ENCODE measurements around the gene PKN1.
A peak's percentile ranks its signal among the peaks of the same experiment; 100 is the strongest.
"Not testable (repeated sequence)": the region's sequence is repeated elsewhere in the genome, so short reads cannot be mapped to it uniquely, and the experiment has no call there.

PKN1 gene

GRCh38 chr19:14430712-14431111, 2.4 kb upstream of the PKN1 start:
- DNase-seq (ENCODE audit: low read depth in 2 of 2), result no peak

DNA sequence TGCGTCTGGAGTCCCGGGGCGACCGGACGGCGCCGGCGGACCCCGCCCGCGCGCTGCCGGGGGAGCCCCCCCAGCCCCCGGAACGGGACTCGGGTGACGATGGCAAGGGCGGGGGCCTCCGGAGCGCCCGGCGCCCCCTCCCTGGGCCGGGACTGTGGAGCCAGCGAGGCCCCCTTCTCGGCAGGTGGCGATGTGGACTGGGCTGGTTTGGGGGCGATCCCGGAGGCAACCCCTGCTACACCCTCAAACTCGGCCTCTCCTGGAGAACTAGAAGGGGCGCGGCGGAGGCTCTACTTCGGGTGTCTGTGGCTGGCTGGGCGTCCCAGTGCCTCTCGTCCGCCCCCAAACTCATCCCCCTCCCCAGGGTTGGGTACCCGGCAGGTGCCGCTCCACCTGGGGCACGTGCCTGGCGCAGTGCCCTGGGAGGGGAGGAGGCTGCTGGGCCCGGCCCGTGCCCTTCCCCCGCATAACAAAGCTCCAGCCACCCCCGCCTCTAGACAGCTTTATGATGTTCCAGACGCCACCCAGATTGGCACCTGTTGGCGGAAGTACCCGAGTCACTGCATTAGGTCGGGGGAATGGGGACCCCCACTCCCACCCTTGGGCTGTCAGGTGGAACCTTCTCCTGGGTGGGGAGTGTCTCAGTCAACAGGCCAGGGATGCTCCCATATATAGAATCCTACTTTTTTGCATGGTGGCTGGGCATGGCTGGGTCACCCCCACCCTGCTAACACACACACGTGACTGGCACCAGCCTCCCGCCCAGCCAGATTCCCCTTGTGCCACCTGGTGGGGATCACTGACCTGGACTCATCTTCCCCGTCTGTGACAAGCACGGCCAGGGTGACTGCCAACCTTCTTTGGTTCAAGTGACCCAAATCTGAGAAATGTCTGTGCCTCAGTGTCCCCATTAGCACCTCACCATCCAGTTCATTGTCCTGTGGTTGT, 722 bp downstream of the PKN1 start:
- no peak for DNase-seq (ENCODE audit: low read depth in 2 of 2)

DNA sequence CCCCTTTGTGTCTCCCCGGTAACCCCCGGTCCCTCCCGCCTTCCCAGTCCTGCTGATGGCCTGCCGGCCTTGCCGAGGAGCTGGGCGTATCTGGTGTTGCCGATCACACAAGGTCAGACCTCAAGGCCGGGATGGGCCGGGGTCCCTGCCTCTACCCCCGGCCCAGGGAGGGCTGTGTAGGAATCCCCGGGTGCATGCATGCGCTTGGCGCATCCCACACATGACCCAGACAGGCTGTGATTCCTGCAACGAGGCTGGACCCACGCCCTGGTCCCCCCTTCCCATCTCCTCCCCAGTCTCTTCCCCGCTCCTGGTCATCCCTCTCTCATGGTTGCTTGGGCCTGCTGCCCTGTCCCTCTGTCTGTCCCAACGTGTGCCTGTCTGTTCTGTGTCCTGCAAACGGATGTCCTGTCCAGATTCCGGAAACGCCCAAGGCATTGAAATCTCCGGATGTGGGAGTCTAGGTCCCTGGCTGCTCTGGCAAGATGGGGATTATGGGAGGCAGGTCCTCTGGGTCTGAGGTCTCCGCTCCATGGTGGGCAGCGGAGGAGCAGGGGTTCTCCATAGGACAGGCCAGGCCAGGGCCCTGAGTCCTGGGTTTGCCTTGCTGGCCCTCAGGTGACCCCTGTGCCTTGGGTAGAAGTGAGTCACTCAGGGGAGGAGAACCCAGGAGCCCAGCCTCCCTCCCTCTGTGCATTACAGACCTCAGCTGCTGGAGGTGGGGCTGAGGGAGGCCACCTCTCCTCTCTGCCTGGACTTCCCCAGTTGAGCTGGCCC, 1.6 kb downstream of the PKN1 start:
- no peak for DNase-seq (ENCODE audit: low read depth in 2 of 2)

GRCh38 chr19:14435320-14436050, 2.4 kb downstream of the PKN1 start:
- no peak for DNase-seq (ENCODE audit: low read depth in 2 of 2)

DNA sequence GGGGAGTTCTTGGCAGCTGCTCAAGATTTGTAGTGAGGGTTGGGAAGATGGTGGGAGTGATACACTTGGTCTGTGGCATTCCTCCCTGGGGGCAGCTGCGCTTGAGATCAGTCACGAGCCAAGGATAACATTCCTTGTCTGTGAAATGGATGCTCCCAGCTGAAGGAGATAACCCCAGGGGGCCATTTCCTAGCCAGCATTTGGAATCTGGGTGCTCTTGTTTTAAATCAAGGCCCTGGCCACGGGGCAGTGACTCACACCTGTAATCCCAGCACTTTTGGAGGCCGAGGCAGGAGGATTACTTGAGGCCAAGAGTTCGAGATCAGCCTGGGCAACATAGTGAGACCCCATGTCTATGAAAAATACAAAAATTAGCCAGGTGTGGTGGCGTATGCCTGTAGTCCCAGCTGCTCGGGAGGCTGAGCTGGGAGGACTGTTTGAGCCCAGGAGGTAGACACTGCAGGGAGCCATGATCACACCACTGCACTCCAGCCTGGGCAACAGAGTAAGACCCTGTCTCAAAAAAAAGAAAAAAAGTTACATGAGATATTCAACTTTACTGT, 4.6 kb downstream of the PKN1 start:
- DNase-seq (ENCODE audit: low read depth in 2 of 2), result no peak

DNA sequence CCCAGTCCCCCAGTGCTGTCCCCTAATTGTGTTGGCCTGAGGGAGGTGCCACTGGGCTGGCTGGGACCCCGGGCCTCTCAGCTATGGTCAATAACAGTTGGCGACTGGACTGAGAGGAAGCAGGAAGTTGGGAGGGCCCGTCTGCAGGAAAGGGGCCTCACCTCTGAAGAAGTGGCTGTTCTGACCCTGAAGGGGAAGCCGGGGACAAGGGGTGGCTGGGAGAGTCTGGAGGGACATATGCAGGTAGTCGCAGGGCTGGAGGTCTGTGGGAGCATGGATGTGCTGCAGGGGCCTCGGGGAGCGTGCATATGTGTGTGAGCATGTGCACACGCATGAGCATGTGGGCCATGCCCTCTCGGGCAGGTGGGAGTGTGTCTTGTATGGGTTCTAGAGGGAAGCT, 5.9 kb downstream of the PKN1 start:
- no peak for DNase-seq (ENCODE audit: low read depth in 2 of 2)

DNA sequence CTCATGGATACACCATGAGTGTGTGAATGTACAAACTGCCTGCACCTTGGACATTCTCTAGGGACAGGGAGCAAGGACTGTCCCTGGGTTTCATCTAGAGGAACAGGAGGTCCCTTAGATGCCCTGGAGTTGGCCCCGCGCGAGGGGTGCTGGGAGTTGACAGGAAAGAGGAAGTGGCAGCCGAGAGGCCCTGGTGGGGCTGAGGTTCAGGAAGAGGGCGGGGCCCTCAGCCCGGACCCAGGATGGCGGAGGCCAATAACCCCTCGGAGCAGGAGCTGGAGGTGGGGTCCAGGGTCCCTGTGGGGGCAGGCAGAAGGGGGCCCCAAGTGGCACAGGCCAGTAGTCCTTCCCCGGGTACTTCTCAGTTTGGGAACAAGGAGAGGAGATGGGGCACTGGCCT, 6.9 kb downstream of the PKN1 start:
- DNase-seq (ENCODE audit: low read depth in 2 of 2), result peak; percentile 72 to 78

DNA sequence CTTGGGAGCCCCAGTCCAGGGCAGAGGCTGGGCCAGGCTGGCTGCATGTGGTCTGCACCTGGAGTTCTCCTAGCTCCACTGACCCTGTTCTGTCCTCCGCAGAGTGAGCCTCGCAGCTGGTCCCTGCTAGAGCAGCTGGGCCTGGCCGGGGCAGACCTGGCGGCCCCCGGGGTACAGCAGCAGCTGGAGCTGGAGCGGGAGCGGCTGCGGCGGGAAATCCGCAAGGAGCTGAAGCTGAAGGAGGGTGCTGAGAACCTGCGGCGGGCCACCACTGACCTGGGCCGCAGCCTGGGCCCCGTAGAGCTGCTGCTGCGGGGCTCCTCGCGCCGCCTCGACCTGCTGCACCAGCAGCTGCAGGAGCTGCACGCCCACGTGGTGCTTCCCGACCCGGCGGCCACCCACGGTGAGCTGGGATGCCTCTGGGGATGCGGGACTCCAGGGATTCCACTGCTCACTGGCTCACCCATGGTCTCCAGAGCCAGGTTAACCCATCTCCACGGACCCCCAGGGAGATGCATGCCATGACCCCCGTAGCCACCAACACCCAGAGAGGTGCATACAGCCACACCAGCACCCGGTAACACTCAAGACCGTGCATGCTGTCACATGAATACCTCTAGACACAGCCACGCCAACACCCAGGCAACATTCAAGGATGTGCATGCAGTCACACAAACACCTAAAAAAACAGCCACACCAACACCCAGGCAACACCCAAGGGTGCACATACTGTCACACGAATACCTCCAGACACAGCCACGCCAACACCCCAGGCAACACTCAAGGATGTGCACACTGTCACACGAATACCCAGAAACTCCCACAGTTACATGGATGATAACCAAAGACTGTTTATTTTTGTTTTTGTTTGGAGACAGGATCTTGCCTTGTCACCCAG, 8.2 kb downstream of the PKN1 start:
- DNase-seq (ENCODE audit: low read depth in 2 of 2), result no peak

- no peak for DNase-seq (ENCODE audit: low read depth in 2 of 2)
These were observed 10.0 kb downstream of the PKN1 start for GRCh38 chr19:14442891-14443631.

GRCh38 chr19:14443632-14444216, 10.6 kb downstream of the PKN1 start:
- no peak for DNase-seq (ENCODE audit: low read depth in 2 of 2)

DNA sequence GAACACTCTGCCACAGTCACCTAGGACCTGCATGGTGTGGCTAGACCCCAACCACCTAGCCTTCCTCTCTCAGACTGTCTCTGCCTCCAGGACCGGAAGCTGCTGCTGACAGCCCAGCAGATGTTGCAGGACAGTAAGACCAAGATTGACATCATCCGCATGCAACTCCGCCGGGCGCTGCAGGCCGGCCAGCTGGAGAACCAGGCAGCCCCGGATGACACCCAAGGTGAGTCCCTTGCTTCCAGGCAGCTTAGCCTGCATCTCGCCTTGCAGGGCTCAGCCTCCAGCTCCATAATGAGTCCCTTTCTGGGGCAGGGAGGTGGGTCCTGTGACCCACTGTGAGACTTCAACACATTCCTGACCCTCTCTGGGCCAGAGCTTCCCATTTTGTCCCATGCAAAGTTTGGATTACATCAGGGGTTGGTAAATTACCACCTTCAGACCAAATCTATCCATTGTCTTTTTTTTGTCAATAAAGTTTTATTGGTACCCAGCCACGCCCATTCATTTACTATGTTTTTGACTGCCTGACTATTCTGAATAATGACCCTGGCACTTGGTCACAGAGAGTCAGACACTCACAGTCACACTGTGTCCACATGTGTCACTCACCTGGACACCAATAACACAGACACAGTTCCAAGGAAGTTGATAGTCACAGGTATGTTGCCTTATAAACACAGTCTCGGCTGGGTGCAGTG, 13.4 kb downstream of the PKN1 start:
- no peak for DNase-seq (ENCODE audit: low read depth in 2 of 2)

DNA sequence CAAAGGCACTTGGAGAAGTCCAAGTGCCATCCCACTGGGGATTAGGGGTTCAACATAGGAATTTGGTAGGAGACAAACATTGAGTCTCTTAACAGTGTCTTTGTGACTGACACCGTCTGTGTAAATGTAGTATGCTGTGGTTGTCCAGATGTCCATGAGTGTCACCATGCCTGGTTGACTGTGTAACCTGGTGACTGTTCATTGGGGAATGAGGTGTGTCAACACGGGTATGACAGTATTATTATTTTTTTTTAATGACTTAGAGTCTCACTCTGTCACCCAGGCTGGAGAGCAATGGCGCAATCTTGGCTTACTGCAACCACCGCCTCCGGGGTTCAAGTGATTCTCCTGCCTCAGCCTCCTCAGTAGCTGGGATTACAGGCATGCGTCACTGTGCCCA, 16.2 kb downstream of the PKN1 start:
- no peak for DNase-seq (ENCODE audit: low read depth in 2 of 2)

DNA sequence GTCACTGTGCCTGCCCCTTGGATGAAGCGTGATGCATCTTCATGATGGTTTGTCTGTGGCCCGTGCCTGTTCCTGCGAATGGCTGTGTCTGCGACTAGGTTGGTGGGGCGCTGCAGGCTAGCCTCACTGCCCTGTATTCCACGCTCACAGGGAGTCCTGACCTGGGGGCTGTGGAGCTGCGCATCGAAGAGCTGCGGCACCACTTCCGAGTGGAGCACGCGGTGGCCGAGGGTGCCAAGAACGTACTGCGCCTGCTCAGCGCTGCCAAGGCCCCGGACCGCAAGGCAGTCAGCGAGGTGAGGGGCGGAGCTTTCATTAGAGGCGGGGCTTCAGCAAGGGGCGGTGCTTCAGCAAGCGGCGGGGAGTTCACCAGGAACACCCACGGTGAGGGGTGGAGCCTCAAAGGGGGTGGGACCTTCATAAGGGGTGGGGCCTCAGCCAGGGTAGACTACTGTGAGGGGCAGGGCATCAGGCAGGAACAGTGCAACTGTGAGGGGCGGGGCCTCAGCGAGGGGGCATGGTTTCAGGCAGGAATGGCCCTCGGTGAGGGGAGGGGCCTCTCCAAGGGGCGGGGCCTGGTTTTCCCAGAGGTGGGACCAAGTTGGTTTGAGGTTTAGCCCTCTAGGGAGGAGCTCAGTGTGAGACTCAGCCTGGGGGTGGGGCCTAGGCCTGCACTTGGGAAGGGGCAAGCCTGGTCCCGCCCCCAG, 17.2 kb downstream of the PKN1 start:
- peak; percentile 79 to 83 for DNase-seq (ENCODE audit: low read depth in 2 of 2)

- DNase-seq (ENCODE audit: low read depth in 2 of 2), result no peak
These were observed 17.8 kb downstream of the PKN1 start for GRCh38 chr19:14450876-14451275.

DNA sequence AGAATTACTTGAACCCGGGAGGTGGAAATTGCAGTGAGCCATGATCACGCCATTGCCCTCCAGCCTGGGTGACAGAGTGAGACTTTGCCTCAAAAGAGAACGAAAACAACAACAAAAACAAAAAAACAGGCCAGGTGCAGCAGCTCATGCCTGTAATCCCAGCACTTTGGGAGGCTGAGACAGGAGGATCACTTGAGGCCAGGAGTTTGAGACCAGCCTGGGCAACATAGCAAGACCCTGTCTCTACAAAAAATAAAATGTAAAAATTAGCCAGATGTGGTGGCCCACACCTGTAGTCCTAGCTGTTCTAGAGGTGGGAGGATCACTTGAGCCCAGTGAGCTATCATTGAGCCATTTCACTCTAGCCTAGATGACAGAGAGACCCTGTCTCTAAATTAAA, 19.2 kb downstream of the PKN1 start:
- DNase-seq (ENCODE audit: low read depth in 2 of 2), result not testable (repeated sequence)

DNA sequence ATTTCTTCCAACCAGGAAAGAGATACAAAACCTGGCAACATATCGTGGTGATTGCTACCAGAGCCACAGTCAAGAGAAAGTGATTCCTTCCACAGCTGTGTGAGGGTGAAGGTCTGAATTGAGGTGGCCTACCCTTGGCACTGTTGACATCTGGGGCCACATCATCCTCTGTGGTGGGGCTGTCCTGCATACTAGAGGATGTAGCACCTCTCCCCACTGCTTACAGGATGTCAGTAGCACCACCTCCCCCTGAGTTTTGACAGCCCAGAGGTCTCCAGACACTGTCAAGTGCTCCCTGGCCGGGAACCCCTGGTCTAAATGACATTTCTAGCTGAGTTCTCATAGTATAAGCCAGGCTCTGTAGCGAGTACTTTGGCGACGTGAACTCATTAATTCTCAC, 26.6 kb downstream of the PKN1 start:
- DNase-seq (ENCODE audit: low read depth in 2 of 2), result no peak

DNA sequence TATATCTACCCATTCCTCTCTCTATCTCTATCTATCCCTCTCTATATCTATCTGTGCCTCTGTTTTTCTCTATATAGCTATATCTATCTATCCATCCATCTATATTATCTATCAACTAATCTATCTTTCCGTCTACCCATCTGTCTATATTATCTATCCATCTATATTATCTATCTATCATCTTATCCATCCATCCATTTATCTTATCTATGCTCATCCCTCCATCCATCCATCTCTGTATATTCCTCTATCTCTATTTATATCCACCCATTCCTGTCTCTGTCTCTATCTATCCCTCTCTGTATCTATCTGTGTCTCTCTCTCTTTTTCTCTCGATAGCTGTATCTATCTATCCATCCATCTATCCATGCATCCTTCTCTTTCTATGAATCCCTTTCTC, 27.8 kb downstream of the PKN1 start:
- DNase-seq (ENCODE audit: low read depth in 2 of 2), result no peak

DNA sequence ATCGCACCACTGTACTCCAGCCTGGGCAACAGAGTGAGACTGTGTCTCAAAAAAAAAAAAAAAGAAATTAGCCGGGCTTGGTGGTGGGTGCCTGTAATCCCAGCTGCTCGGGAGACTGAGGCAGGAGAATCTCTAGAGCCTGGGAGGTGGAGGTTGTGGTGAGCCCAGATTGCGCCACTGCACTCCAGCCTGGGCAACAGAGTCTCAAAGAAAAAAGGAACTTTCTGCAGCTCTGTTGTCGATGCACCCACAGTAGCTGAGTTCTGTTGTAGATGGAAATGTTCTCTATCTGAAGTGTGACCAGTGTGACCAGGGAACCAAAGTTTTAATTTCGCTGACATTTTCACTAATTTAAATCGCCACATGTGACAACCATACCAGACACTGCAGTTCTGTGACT, 29.3 kb downstream of the PKN1 start:
- DNase-seq (ENCODE audit: low read depth in 2 of 2), result not testable (repeated sequence)

- no peak for DNase-seq (ENCODE audit: low read depth in 2 of 2)
These were observed 30.6 kb downstream of the PKN1 start for GRCh38 chr19:14463747-14464146.
